HepG2 (cell line): ENCODE measurements around the gene NTM. TPM values are rescaled to one million over a fixed set of nuclear protein-coding genes. Genes with fewer than 3 reads are reported as not detected.

Experiments
- ATAC-seq: fragments of 200-7000 bp; cut with Tn5 transposase; 3 replicates; pipeline ENCODE4 v1.9.1; 2020; ENCODE audit warnings: mild to moderate bottlenecking, moderate library complexity
- BruUV-seq: library from RNA; stranded (reverse); fragments of 400-500 nt; replicated peaks from 2 replicates; lab custom pipeline; 2021; lab: Mats Ljungman, UMichigan
- CTCF ChIA-PET: fragments of 300-600 bp; formaldehyde crosslinking; extraction: SDS; loops from one replicate; lab custom pipeline; 2021; ENCODE audit warnings: low total read pairs, inconsistent platforms, low intra/inter-chr PET ratio; lab: Yijun Ruan, JAX
- POLR2A ChIA-PET: fragments of 350-600 bp; sonication (Branson Sonifier 250); formaldehyde crosslinking; loops from one replicate; lab custom pipeline; 2020; ENCODE audit warnings: antibody characterized with exemption, inconsistent platforms; lab: Yijun Ruan, JAX
- DNase-seq: peaks from one replicate; pipeline ENCODE4 v3.0.0-alpha.2; 2015; ENCODE audit warnings: low spot score
- FAIRE-seq: peaks from 3 replicates; lab custom pipeline; 2011; peaks lifted over from hg19 to GRCh38; lab: Jason Lieb, UNC
- H2AFZ ChIP-seq: one replicate; pipeline ENCODE4 v1.6.1; 2011; ENCODE audit warnings: low read length, inconsistent platforms
- H3K27ac ChIP-seq: fragments of 300-600 bp; 3 replicates; pipeline ENCODE4 v1.8.0; 2011; ENCODE audit warnings: mixed run types, mild to moderate bottlenecking, mixed read lengths, low read length, inconsistent platforms; ENCODE audit not compliant: insufficient read depth; ENCODE audit errors: extremely low read length
- H3K27me3 ChIP-seq, 2 experiments: fragments of 200-600 bp in 1 of 2; 2 replicates in 1 of 2; 3 replicates in 1 of 2; pipeline versions ENCODE4 v1.6.0 to v1.8.0; 2011; ENCODE audit warnings: low read length in 2 of 2, mild to moderate bottlenecking in 2 of 2, moderate library complexity in 2 of 2, inconsistent platforms in 1 of 2; ENCODE audit not compliant: insufficient read depth in 2 of 2, control insufficient read depth in 1 of 2
- H3K36me3 ChIP-seq, 2 experiments: fragments of 200-600 bp in 1 of 2; replicated peaks in 1 of 2; 2 replicates in 1 of 2; 3 replicates in 1 of 2; pipeline versions ENCODE4 v1.5.1 to v1.8.0; 2011; ENCODE audit warnings: low read length in 2 of 2, inconsistent platforms in 1 of 2; ENCODE audit not compliant: insufficient read depth in 2 of 2, control insufficient read depth in 1 of 2
- H3K4me1 ChIP-seq: 2 replicates; pipeline ENCODE4 v1.5.1; 2012; ENCODE audit warnings: low read length, inconsistent platforms; ENCODE audit not compliant: insufficient read depth
- H3K4me2 ChIP-seq: 2 replicates; pipeline ENCODE4 v1.6.0; 2011; ENCODE audit warnings: low read depth, low read length, inconsistent platforms
- H3K4me3 ChIP-seq, 3 experiments: fragments of 200-600 bp in 1 of 3; sonication (generic), shearing (Covaris generic) in 1 of 3; replicated peaks in 1 of 3; 2 replicates each; pipeline ENCODE4 v1.5.1; 2011 to 2016; ENCODE audit warnings: low read length in 3 of 3, inconsistent platforms in 2 of 3, low read depth in 2 of 3, mild to moderate bottlenecking in 2 of 3, control low read depth in 1 of 3, mixed read lengths in 1 of 3; ENCODE audit not compliant: insufficient read depth in 1 of 3
- H3K79me2 ChIP-seq: one replicate; pipeline ENCODE4 v1.6.1; 2011; ENCODE audit warnings: low read length, inconsistent platforms; ENCODE audit not compliant: insufficient read depth
- H3K9ac ChIP-seq: 2 replicates; pipeline ENCODE4 v1.6.0; 2011; ENCODE audit warnings: mild to moderate bottlenecking, low read depth, low read length, inconsistent platforms; ENCODE audit not compliant: insufficient read depth
- H3K9me3 ChIP-seq: 2 replicates; pipeline ENCODE4 v1.5.1; 2012; ENCODE audit warnings: mild to moderate bottlenecking, low read length
- H4K20me1 ChIP-seq: 2 replicates; pipeline ENCODE4 v1.6.0; 2011; ENCODE audit warnings: inconsistent platforms, mild to moderate bottlenecking, low read length, moderate library complexity; ENCODE audit not compliant: insufficient read depth
- CEBPZ ChIP-seq: IDR thresholded peaks from 2 replicates; pipeline ENCODE4 v1.6.1; 2012; ENCODE audit warnings: low read length, improper control_type of control experiment
- ESRRA ChIP-seq: sonication (generic); formaldehyde crosslinking; IDR thresholded peaks from 2 replicates; pipeline ENCODE4 v1.5.1; 2020; ENCODE audit warnings: mild to moderate bottlenecking, low read depth, missing genetic modification reagents
- KAT7 ChIP-seq: IDR thresholded peaks from 2 replicates; pipeline ENCODE4 v1.6.1; 2018; ENCODE audit warnings: borderline replicate concordance, missing compliant biosample characterization
- MXD1 ChIP-seq: sonication (generic); formaldehyde crosslinking; IDR thresholded peaks from 2 replicates; pipeline ENCODE4 v1.4.0; 2020; ENCODE audit warnings: mild to moderate bottlenecking, missing genetic modification reagents
- MXI1 ChIP-seq: IDR thresholded peaks from 3 replicates; pipeline ENCODE4 v1.6.1; 2012; ENCODE audit warnings: low read depth, low read length, inconsistent platforms, borderline replicate concordance
- TOE1 ChIP-seq: sonication (generic); formaldehyde crosslinking; IDR thresholded peaks from 2 replicates; pipeline ENCODE4 v1.4.0; 2020; ENCODE audit warnings: mild to moderate bottlenecking, missing genetic modification reagents
- ZNF274 ChIP-seq: sonication (generic); formaldehyde crosslinking; IDR thresholded peaks from 2 replicates; pipeline ENCODE4 v1.5.1; 2020; ENCODE audit warnings: mild to moderate bottlenecking, missing genetic modification reagents
- ZNF816 ChIP-seq: sonication (generic); formaldehyde crosslinking; IDR thresholded peaks from 2 replicates; pipeline ENCODE4 v1.8.0; 2022; ENCODE audit warnings: missing genetic modification reagents, mild to moderate bottlenecking, borderline replicate concordance
- WGBS: methylation state at CpG from one replicate; pipeline ENCODE4 v1.1.6; 2017; ENCODE audit warnings: low lambda C conversion rate; 5-methylcytosine and 5-hydroxymethylcytosine counted together
- in situ Hi-C: cut with HindIII; loops from 2 replicates; pipeline ENCODE4 v1.10.0; 2017; ENCODE audit warnings: low pct_unique_long_range_greater_than_20kb; ENCODE audit not compliant: extremely low pct_ligation_motif_present
- intact Hi-C: fragments of 100-400 bp; cut with micrococcal nuclease; formaldehyde crosslinking; loops from one replicate; pipeline ENCODE4 v1.10.0; 2022; ENCODE audit not compliant: unreplicated experiment
- polyA plus RNA-seq, 8 experiments: library from polyadenylated mRNA; depleted of rRNA in 3 of 8; stranded (reverse) in 7 of 8; unstranded in 1 of 8; fragments of >200 nt; fragmentation: Illumina TruSeq in 4 of 8; extraction: Trizol in 4 of 8; gene quantifications; 2 replicates each; pipeline versions ENCODE4 v1.2.1 to v1.2.3, GENCODE V29; 2011 to 2016; ENCODE audit warnings: low read depth in 4 of 8, missing spikeins in 1 of 8, mixed read lengths in 1 of 8; ENCODE audit not compliant: insufficient read depth in 1 of 8
- total RNA-seq, 5 experiments: library from RNA; depleted of rRNA; stranded (reverse); fragments of >200 nt; fragmentation: Illumina TruSeq; extraction: Trizol; gene quantifications; 2 replicates each; pipeline ENCODE4 v1.2.3, GENCODE V29; 2016; ENCODE audit warnings: low read depth in 1 of 5

The NTM gene
- total and polyA plus RNA-seq, 2 of the 13 experiments (the other 11 are each of a cell fraction or from before 2014, with no cell fraction given): not detected

- WGBS: 8% methylated on average over 5 of the region's 5 CpGs
- DNase-seq: no peak
- intact Hi-C loops: no loop called here
- ChIA-PET POLR2A (no interaction called here), CTCF (no interaction called here)
- no peaks in the 10 kb centered on the region for H3K4me1 ChIP-seq
- TF ChIP-seq ZNF816 (CRISPR knock-in tag) (no peak), MXI1 (no peak), TOE1 (CRISPR knock-in tag) (no peak), KAT7 (CRISPR knock-in tag) (no peak), ZNF274 (no peak), ESRRA (CRISPR knock-in tag) (no peak), MXD1 (CRISPR knock-in tag) (no peak), CEBPZ (no peak)
- H3K4me2 ChIP-seq: no peak overlapping the region
- H3K79me2 ChIP-seq: no peaks in the 10 kb centered on the region
- no peak for FAIRE-seq
- H4K20me1 ChIP-seq: no peaks in the 10 kb centered on the region
- in situ Hi-C loops: no loop called here
- no peak overlapping the region for H3K4me3 ChIP-seq
- H3K9me3 ChIP-seq: no peaks in the 10 kb centered on the region
- H3K27ac ChIP-seq: no peak overlapping the region
- ATAC-seq: no peak
- no peaks in the 10 kb centered on the region; a peak in 1 of 5 replicates for H3K27me3 ChIP-seq
- H2AFZ ChIP-seq: no peak overlapping the region
- H3K36me3 ChIP-seq: no peaks in the 10 kb centered on the region
- no peak overlapping the region for H3K9ac ChIP-seq
- BruUV-seq: no TSS peak
These were observed 605.2 kb downstream of the NTM start for GRCh38 chr11:131975619-131976018.
